ENCODE measurements around the gene SUSD1.

GRCh38 chr9:111993319-111993718 lies 181.8 kb downstream of the SUSD1 start:
- TF ChIP-seq CTCF (IDR thresholded peaks at IDR 0.05; ENCODE audit: insufficient read depth, low read length, poor library complexity, severe bottlenecking) (no peak), EZH2phosphoT487 (conservative IDR thresholded peaks at IDR 0.05; ENCODE audit: low read length) (no peak)

Data from SU-DHL-6 (cell line).